Smooth muscle cell (in vitro differentiated cells): Measurements from ENCODE around the gene FRRS1L. TPM values are rescaled to one million over a fixed set of nuclear protein-coding genes. Genes with fewer than 3 reads are reported as not detected.

Experiments used
- DNase-seq: peaks from one replicate; lab custom pipeline; 2025; ENCODE audit not compliant: unreplicated experiment; lab: John Stamatoyannopoulos, UW
- H2AFZ ChIP-seq: fragments of 200-600 bp; sonication (generic); 2 replicates; pipeline ENCODE4 v1.6.0; 2016; ENCODE audit warnings: antibody characterized with exemption, low read depth, mild to moderate bottlenecking
- H3F3A ChIP-seq: fragments of 200-600 bp; sonication (generic); 2 replicates; pipeline ENCODE4 v1.6.0; 2017; ENCODE audit warnings: antibody characterized with exemption, low read depth
- H3K27ac ChIP-seq: fragments of 200-600 bp; sonication (generic); 2 replicates; pipeline ENCODE4 v1.5.1; 2016; ENCODE audit warnings: low read depth, mild to moderate bottlenecking
- H3K27me3 ChIP-seq: fragments of 200-600 bp; sonication (generic); 2 replicates; pipeline ENCODE4 v1.6.1; 2016; ENCODE audit warnings: low read depth, mild to moderate bottlenecking
- H3K36me3 ChIP-seq: fragments of 200-600 bp; sonication (generic); 2 replicates; pipeline ENCODE4 v1.5.1; 2016; ENCODE audit warnings: low read depth
- H3K4me1 ChIP-seq: fragments of 200-600 bp; sonication (generic); 2 replicates; pipeline ENCODE4 v1.5.1; 2016; ENCODE audit warnings: low read depth
- H3K4me2 ChIP-seq: fragments of 200-600 bp; sonication (generic); 2 replicates; pipeline ENCODE4 v1.6.0; 2016; ENCODE audit warnings: mild to moderate bottlenecking
- H3K4me3 ChIP-seq: fragments of 200-600 bp; sonication (generic); 2 replicates; pipeline ENCODE4 v1.5.1; 2016; ENCODE audit warnings: mild to moderate bottlenecking
- H3K79me2 ChIP-seq: fragments of 200-600 bp; sonication (generic); 2 replicates; pipeline ENCODE4 v1.6.0; 2016; ENCODE audit warnings: low read depth, mild to moderate bottlenecking
- H3K9ac ChIP-seq: fragments of 200-600 bp; sonication (generic); 2 replicates; pipeline ENCODE4 v1.6.0; 2016; ENCODE audit warnings: low read depth
- H3K9me3 ChIP-seq: fragments of 200-600 bp; sonication (generic); replicated peaks from 2 replicates; pipeline ENCODE4 v1.5.1; 2016; ENCODE audit warnings: low read depth
- H4K20me1 ChIP-seq: fragments of 200-600 bp; sonication (generic); 2 replicates; pipeline ENCODE4 v1.6.0; 2016; ENCODE audit warnings: low read depth
- CTCF ChIP-seq: fragments of 200-600 bp; sonication (generic); IDR thresholded peaks from 2 replicates; pipeline ENCODE4 v1.5.1; 2017; ENCODE audit warnings: borderline replicate concordance, mild to moderate bottlenecking, antibody characterized with exemption; ENCODE audit not compliant: insufficient read depth, poor library complexity, severe bottlenecking
- WGBS: methylation state at CpG from one replicate; pipeline ENCODE4 v1.1.7; 2016; ENCODE audit warnings: low lambda C conversion rate; 5-methylcytosine and 5-hydroxymethylcytosine counted together
- polyA plus RNA-seq: library from polyadenylated mRNA; unstranded; fragments of >200 nt; fragmentation: Nextera tagmentation; extraction: Ambion mirVana; gene quantifications from 2 replicates; pipeline ENCODE4 v1.2.1, GENCODE V29; 2016
- total RNA-seq: library from RNA; depleted of rRNA; stranded (reverse); fragments of >200 nt; gene quantifications from 2 replicates; pipeline ENCODE4 v1.2.3, GENCODE V29; 2014

Gene FRRS1L
- total and polyA plus RNA-seq, 2 experiments from 2014 or later, result 0.36 TPM; not detected in 1

DNA sequence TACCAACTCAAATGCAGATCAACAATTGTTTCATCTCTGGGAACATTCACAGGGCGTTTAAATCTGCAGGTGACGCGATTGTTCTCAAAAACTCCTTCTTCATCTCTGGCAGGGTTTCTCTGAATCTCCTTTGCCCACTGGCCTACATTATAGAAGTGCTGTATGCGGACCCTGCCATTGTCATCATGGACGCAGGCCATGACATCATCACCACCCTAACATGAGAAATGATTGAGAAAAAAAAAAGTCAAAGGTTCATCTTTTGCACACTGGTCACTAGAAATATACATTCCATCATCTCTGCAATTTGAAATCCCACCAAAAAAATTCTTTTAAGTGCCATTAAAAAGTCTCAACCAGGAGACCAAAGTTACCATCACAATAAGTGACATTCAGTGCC is 25.7 kb downstream of the FRRS1L start:
- H3K27ac ChIP-seq, result no peak overlapping the region
- no peak overlapping the region for H3K4me2 ChIP-seq
- H3K79me2 ChIP-seq, result no peaks in the 10 kb centered on the region
- WGBS, result 95% methylated on average over 5 of the region's 5 CpGs
- H3K27me3 ChIP-seq, result no peaks in the 10 kb centered on the region
- H3K4me1 ChIP-seq, result no peaks in the 10 kb centered on the region
- H3K9ac ChIP-seq, result no peak overlapping the region
- no peak overlapping the region for H3K4me3 ChIP-seq
- no peaks in the 10 kb centered on the region for H3F3A ChIP-seq
- no peak overlapping the region for H2AFZ ChIP-seq
- no peaks in the 10 kb centered on the region for H3K9me3 ChIP-seq
- no peak for DNase-seq
- no peaks in the 10 kb centered on the region for H3K36me3 ChIP-seq
- H4K20me1 ChIP-seq, result no peaks in the 10 kb centered on the region
- no peak for TF ChIP-seq CTCF

- Histone ChIP-seq H4K20me1 (no peaks in the 10 kb centered on the region), H3K27ac (no peak overlapping the region), H3K4me1 (no peaks in the 10 kb centered on the region), H3K79me2 (no peaks in the 10 kb centered on the region), H3K9ac (no peak overlapping the region), H3K27me3 (no peaks in the 10 kb centered on the region), H3K4me2 (no peak overlapping the region), H3K36me3 (no peaks in the 10 kb centered on the region), H3K9me3 (no peaks in the 10 kb centered on the region), H2AFZ (no peak overlapping the region), H3F3A (no peaks in the 10 kb centered on the region), H3K4me3 (no peak overlapping the region)
- TF ChIP-seq CTCF, result no peak
- DNase-seq, result no peak
- WGBS, result 100% methylated on average over 1 of the region's 1 CpG
These were observed 27.2 kb downstream of the FRRS1L start for GRCh38 chr9:109139851-109140250.

DNA sequence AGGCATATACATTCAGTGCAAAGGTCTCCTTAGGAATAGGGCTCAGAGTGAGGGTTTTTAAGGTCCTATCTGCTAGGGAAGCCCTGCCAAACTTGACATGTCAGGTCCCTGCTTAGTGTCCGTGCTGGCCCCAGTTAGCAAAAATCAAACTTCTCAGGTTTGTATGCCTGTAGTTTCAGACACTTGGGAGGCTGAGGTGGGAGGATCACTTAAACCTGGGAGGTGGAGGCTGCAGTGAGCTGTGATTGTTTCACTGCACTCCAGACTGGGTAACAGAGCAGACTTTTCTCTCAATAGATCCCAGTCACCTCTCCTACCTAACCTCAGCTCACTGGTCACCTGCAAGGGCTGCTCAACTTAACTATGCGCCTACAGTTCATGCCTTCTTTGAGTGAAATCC is 28.6 kb downstream of the FRRS1L start:
- H3F3A ChIP-seq, result no peaks in the 10 kb centered on the region
- H3K36me3 ChIP-seq, result no peaks in the 10 kb centered on the region
- no peak for DNase-seq
- H3K4me2 ChIP-seq, result no peak overlapping the region
- H4K20me1 ChIP-seq, result no peaks in the 10 kb centered on the region
- no peaks in the 10 kb centered on the region for H3K4me1 ChIP-seq
- 93% methylated on average over 2 of the region's 2 CpGs for WGBS
- H3K9ac ChIP-seq, result no peak overlapping the region
- H3K27ac ChIP-seq, result no peak overlapping the region
- H3K79me2 ChIP-seq, result no peaks in the 10 kb centered on the region
- no peaks in the 10 kb centered on the region for H3K27me3 ChIP-seq
- H2AFZ ChIP-seq, result no peak overlapping the region
- H3K9me3 ChIP-seq, result no peaks in the 10 kb centered on the region
- no peak overlapping the region for H3K4me3 ChIP-seq
- no peak for TF ChIP-seq CTCF

DNA sequence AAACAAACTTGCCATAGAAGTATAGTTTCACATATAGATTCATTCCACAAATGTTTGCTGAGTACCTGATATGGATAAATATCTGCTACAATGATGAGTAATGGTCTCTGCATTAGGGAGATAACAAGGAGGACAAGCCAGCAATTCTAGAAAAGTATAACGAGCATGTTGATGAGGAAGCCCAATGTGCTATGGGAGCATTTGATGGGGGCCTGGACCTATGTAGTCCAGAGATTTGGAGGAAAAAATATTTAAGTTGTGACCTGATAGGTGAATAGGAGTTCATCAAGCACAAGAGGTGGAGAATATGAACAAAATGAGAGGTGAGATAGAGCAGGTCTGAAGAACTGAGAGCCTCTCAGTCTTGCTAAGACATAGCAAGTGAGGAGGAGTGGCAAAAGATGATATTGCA is 32.9 kb downstream of the FRRS1L start:
- no peaks in the 10 kb centered on the region for H3K4me1 ChIP-seq
- no peak for TF ChIP-seq CTCF
- H3K36me3 ChIP-seq, result no peaks in the 10 kb centered on the region
- no peaks in the 10 kb centered on the region for H3K27me3 ChIP-seq
- H3K27ac ChIP-seq, result no peak overlapping the region
- H3K9ac ChIP-seq, result no peak overlapping the region
- H3F3A ChIP-seq, result no peaks in the 10 kb centered on the region
- 94% methylated on average over 1 of the region's 1 CpG for WGBS
- no peak overlapping the region for H3K4me3 ChIP-seq
- no peaks in the 10 kb centered on the region for H3K9me3 ChIP-seq
- H3K4me2 ChIP-seq, result no peak overlapping the region
- no peaks in the 10 kb centered on the region for H3K79me2 ChIP-seq
- H4K20me1 ChIP-seq, result no peaks in the 10 kb centered on the region
- no peak overlapping the region for H2AFZ ChIP-seq
- DNase-seq, result no peak
